AG10803 (cell line): ENCODE measurements around the gene ARHGAP26.

Experiments used
- DNase-seq: peaks from one replicate; pipeline ENCODE4 v3.0.0; 2010; ENCODE audit warnings: low read depth
- H3K4me3 ChIP-seq: 2 replicates; pipeline ENCODE4 v1.5.1; 2011; ENCODE audit warnings: mild to moderate bottlenecking, low read length, control low read depth
- TF ChIP-seq, protein P1 (sequence below): conservative IDR thresholded peaks from 2 replicates; pipeline ENCODE4 v1.5.1; 2011; ENCODE audit warnings: mild to moderate bottlenecking, low read length, control low read depth, inconsistent platforms

The ARHGAP26 gene

DNA sequence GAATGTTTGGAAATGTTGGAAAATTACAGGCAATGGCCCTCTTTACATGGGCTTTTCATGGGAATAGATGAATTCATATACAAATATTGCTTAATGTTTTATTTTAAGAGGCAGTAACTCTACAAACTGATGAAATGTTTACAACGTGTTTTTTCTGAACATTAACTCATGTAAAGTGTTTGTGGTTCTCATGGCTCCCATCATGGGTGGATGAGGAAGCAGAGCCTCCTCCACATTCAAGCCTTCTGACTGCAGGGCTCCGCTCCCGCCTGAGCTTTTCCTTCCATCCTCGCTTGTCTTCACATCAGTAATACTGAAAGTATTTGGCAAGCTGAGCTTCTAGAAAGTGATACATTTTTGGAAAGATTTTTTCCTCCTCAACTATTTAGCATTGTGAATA is 204.2 kb downstream of the ARHGAP26 start:
- no peak overlapping the region for H3K4me3 ChIP-seq
- TF ChIP-seq, protein P1, sequence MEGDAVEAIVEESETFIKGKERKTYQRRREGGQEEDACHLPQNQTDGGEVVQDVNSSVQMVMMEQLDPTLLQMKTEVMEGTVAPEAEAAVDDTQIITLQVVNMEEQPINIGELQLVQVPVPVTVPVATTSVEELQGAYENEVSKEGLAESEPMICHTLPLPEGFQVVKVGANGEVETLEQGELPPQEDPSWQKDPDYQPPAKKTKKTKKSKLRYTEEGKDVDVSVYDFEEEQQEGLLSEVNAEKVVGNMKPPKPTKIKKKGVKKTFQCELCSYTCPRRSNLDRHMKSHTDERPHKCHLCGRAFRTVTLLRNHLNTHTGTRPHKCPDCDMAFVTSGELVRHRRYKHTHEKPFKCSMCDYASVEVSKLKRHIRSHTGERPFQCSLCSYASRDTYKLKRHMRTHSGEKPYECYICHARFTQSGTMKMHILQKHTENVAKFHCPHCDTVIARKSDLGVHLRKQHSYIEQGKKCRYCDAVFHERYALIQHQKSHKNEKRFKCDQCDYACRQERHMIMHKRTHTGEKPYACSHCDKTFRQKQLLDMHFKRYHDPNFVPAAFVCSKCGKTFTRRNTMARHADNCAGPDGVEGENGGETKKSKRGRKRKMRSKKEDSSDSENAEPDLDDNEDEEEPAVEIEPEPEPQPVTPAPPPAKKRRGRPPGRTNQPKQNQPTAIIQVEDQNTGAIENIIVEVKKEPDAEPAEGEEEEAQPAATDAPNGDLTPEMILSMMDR, result no peak
- peak; percentile 39 for DNase-seq

GRCh38 chr5:142976861-142977260 is 206.7 kb downstream of the ARHGAP26 start:
- TF ChIP-seq, protein P1, result no peak
- DNase-seq, result no peak
- H3K4me3 ChIP-seq, result no peak overlapping the region

GRCh38 chr5:142977363-142978051 is 207.3 kb downstream of the ARHGAP26 start:
- TF ChIP-seq, protein P1, result no peak
- H3K4me3 ChIP-seq, result no peak overlapping the region
- peak; percentile 84 for DNase-seq

GRCh38 chr5:142978252-142978651 is 208.1 kb downstream of the ARHGAP26 start:
- H3K4me3 ChIP-seq, result no peak overlapping the region
- DNase-seq, result no peak
- TF ChIP-seq, protein P1, result no peak

DNA sequence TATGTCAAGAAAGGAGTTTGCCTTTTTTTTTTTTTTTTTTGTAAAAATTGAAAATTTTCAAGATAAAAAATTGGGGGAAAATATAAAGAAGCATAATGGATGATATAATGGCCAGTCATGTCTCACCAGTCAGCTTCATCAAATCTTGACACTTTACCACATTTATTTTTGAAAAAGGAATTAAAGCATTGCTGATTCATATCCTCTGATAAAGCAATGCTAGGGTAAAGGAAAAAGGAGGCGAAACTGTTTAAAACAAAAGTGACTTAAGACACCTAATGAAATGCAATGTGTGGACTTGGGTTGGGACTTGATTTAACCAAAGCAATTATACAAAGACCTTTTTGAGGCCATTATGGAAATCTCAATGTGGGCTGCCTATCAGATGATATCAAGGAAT is 208.5 kb downstream of the ARHGAP26 start:
- TF ChIP-seq, protein P1, result no peak
- DNase-seq, result no peak
- no peak overlapping the region for H3K4me3 ChIP-seq

- TF ChIP-seq, protein P1, result no peak
- H3K4me3 ChIP-seq, result no peak overlapping the region
- DNase-seq, result no peak
Observed at GRCh38 chr5:142979636-142980035, 209.5 kb downstream of the ARHGAP26 start.

- TF ChIP-seq, protein P1, result no peak
- H3K4me3 ChIP-seq, result no peak overlapping the region
- no peak for DNase-seq
Observed at GRCh38 chr5:142981475-142981874, 211.3 kb downstream of the ARHGAP26 start.
